Stomach (tissue), 9 donors: ENCODE data around the gene KRTAP22-2. TPM values are rescaled to one million over a fixed set of nuclear protein-coding genes. Genes with fewer than 3 reads are reported as not detected.

Experiments
- DNase-seq, 2 donors: peaks; one replicate each; pipeline versions ENCODE4 v3.0.0 to v3.0.0-alpha.2; 2013 to 2019
- H3K27ac ChIP-seq, 5 donors: fragments of 200-600 bp in 4 of 5; sonication (generic) in 4 of 5; one replicate each; pipeline ENCODE4 v1.5.1; 2013 to 2019; ENCODE audit warnings: mild to moderate bottlenecking in 1 of 5, moderate library complexity in 1 of 5
- H3K27me3 ChIP-seq, 3 donors: fragments of 200-600 bp; sonication (generic); one replicate each; pipeline ENCODE4 v1.5.1; 2017 to 2019; ENCODE audit warnings: mixed run types in 1 of 3
- H3K36me3 ChIP-seq, 4 donors: fragments of 200-600 bp; sonication (generic); 1 replicate in 3 of 4; 2 replicates in 1 of 4; pipeline ENCODE4 v1.5.1; 2016 to 2019
- H3K4me1 ChIP-seq, 4 donors: fragments of 200-600 bp; sonication (generic); one replicate each; pipeline ENCODE4 v1.5.1; 2016 to 2019
- H3K4me3 ChIP-seq, 4 donors: fragments of 200-600 bp; sonication (generic) in 3 of 4; one replicate each; pipeline ENCODE4 v1.5.1; 2016 to 2019; ENCODE audit warnings: mild to moderate bottlenecking in 1 of 4
- H3K9me3 ChIP-seq, 4 donors: fragments of 200-600 bp; sonication (generic); one replicate each; pipeline ENCODE4 v1.5.1; 2016 to 2019
- EP300 ChIP-seq: sonication (generic); formaldehyde crosslinking; IDR thresholded peaks from one replicate; pipeline ENCODE4 v1.6.1; 2017; ENCODE audit warnings: antibody characterized with exemption
- POLR2A ChIP-seq, 4 donors: fragments of 450-650 bp; IDR thresholded peaks; one replicate each; pipeline ENCODE4 v1.6.1; 2016; ENCODE audit warnings: antibody characterized with exemption in 4 of 4, control low read depth in 2 of 4, mild to moderate bottlenecking in 1 of 4, moderate library complexity in 1 of 4
- POLR2AphosphoS5 ChIP-seq, 3 donors: sonication (generic); formaldehyde crosslinking; IDR thresholded peaks; one replicate each; pipeline ENCODE4 v1.6.1; 2016; ENCODE audit warnings: antibody characterized with exemption in 3 of 3
- WGBS, 5 donors: extraction: QIAGEN DNeasy Blood & Tissue Kit in 3 of 5; methylation state at CpG; one replicate each; pipeline versions ENCODE4 v1.1.5 to v1.1.7; 2013 to 2018; 5-methylcytosine and 5-hydroxymethylcytosine counted together
- intact Hi-C: fragments of 100-400 bp; cut with DNase I; formaldehyde crosslinking; loops from one replicate; pipeline ENCODE4 v1.15.1; 2023; ENCODE audit warnings: low total_unique reads
- polyA plus RNA-seq, 3 donors: library from polyadenylated mRNA; stranded (reverse); fragments of 200-250 nt; gene quantifications; one replicate each; pipeline ENCODE4 v1.2.3, GENCODE V29; 2013
- total RNA-seq, 5 donors: library from RNA; depleted of rRNA; stranded (reverse); fragments of >200 nt; gene quantifications; one replicate each; pipeline versions ENCODE4 v1.1.0 to v1.2.3, GENCODE V29; 2014 to 2016
- TF ChIP-seq, protein P1 (sequence below), 7 experiments: fragments of 450-650 bp in 4 of 7; fragments of 200-600 bp in 3 of 7; sonication (generic) in 3 of 7; IDR thresholded peaks; one replicate each; pipeline ENCODE4 v1.5.1; 2016 to 2019; ENCODE audit warnings: antibody characterized with exemption in 7 of 7, control low read depth in 2 of 7, mild to moderate bottlenecking in 1 of 7
- donor health status: healthy with polysubstance abuse.
- donor health status: Bipolar disorder and iron deficiency.
- donor health status: healthy.

The KRTAP22-2 gene
- total and polyA plus RNA-seq, 8 donors, result not detected

DNA sequence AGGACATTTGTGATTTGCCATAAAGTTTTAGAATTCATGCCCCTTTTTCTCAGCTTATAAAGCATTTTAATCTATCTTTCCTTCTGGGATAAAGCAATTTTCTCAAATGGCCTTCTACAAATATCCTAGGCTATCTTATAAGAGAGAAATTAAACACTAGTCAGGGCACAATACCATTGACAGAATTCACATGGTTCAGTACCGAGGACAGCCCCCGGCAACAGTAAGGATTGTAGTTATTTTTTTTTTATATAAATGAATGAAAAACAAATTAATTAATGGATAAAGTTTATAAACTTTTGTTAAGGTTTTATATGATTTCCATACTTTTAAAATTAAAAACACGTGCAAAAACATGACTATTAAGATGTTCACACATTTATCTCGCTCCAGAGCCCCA is 37.9 kb upstream of the KRTAP22-2 start:
- H3K27me3 ChIP-seq, result no peaks in the 10 kb centered on the region
- H3K27ac ChIP-seq, result no peak overlapping the region
- no peak for DNase-seq
- 67 to 86% (median 79%) methylated on average over 4 of the region's 4 CpGs for WGBS, 5 donors
- peaks cover 0 to 31% (median 13%) of the 10 kb centered on the region in 4 donors for H3K9me3 ChIP-seq
- no peak for TF ChIP-seq EP300
- TF ChIP-seq POLR2A (IDR thresholded peaks at IDR 0.05), result no peak
- no peak for TF ChIP-seq POLR2AphosphoS5 (IDR thresholded peaks at IDR 0.05)
- TF ChIP-seq, protein P1, sequence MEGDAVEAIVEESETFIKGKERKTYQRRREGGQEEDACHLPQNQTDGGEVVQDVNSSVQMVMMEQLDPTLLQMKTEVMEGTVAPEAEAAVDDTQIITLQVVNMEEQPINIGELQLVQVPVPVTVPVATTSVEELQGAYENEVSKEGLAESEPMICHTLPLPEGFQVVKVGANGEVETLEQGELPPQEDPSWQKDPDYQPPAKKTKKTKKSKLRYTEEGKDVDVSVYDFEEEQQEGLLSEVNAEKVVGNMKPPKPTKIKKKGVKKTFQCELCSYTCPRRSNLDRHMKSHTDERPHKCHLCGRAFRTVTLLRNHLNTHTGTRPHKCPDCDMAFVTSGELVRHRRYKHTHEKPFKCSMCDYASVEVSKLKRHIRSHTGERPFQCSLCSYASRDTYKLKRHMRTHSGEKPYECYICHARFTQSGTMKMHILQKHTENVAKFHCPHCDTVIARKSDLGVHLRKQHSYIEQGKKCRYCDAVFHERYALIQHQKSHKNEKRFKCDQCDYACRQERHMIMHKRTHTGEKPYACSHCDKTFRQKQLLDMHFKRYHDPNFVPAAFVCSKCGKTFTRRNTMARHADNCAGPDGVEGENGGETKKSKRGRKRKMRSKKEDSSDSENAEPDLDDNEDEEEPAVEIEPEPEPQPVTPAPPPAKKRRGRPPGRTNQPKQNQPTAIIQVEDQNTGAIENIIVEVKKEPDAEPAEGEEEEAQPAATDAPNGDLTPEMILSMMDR (IDR thresholded peaks at IDR 0.05), result no peak
- no peaks in the 10 kb centered on the region for H3K36me3 ChIP-seq
- no peak overlapping the region for H3K4me3 ChIP-seq
- H3K4me1 ChIP-seq, result no peaks in the 10 kb centered on the region
- intact Hi-C loops, result no loop called here

DNA sequence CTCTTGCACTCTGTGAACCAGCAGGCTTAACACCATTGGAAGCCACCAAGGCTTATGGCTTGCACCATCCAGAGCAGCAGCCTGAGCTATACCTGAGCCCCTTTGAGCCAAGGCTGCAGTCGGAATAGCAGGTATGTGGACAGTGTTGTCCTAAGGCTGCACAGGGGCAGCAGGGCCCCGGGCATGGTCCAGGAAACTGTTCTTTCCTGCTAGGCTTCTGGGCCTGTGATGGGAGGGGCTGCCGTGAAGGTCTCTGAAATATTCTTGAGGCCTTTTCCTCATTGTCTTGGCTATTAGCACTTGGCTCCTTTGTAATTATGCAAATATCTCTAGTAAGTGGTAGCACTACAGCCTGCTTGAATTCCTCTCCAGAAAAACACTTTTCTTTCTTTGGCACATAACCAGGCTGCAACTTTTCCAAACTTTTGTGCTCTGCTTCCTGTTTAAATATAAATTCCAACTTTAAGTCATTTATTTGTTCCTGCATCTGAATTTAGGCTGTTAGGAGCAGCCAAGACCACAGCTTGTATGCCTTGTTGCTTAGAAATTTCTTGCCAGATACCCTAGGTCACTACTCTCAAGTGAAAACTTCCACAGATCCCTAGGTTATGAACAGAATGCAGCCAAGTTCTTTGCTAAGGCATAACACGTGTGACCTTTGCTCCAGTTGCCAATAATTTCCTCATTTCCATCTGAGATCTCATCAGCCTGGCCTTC is 35.4 kb upstream of the KRTAP22-2 start:
- H3K36me3 ChIP-seq, result no peaks in the 10 kb centered on the region
- intact Hi-C loops, result no loop called here
- WGBS, 5 donors, result 57 to 70% (median 63%) methylated on average over 4 of the region's 4 CpGs
- TF ChIP-seq, protein P1 (IDR thresholded peaks at IDR 0.05), result no peak
- TF ChIP-seq EP300 (no peak), POLR2AphosphoS5 (IDR thresholded peaks at IDR 0.05) (no peak), POLR2A (IDR thresholded peaks at IDR 0.05) (no peak)
- peaks cover 0 to 31% (median 12%) of the 10 kb centered on the region in 4 donors for H3K9me3 ChIP-seq
- H3K4me1 ChIP-seq, result no peaks in the 10 kb centered on the region
- H3K27ac ChIP-seq, result no peak overlapping the region
- no peak for DNase-seq
- no peak overlapping the region for H3K4me3 ChIP-seq
- no peaks in the 10 kb centered on the region for H3K27me3 ChIP-seq

DNA sequence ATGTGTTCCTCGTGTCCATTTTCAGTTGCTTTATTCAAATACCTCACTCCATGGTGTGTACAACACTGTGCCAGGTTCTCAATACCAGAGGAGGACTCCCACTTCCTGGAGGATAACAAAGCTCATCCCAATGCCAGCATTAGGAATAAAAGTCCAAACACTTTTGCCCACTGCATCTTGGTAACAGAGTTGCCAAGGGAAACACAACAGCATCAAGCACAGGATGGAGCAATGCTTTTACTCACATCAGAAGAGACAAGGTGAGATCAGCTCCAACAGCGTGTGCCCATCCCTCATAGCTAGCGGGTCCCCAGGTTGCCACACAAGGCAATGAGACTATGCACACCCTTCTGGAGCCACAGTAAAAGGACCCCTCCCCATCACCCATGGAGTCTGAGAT is 33.2 kb upstream of the KRTAP22-2 start:
- DNase-seq, result no peak
- H3K27me3 ChIP-seq, result no peaks in the 10 kb centered on the region
- intact Hi-C loops, result no loop called here
- peaks cover 0 to 28% (median 12%) of the 10 kb centered on the region in 4 donors for H3K9me3 ChIP-seq
- no peak overlapping the region for H3K27ac ChIP-seq
- no peaks in the 10 kb centered on the region for H3K4me1 ChIP-seq
- TF ChIP-seq POLR2AphosphoS5 (IDR thresholded peaks at IDR 0.05) (no peak), POLR2A (IDR thresholded peaks at IDR 0.05) (no peak), EP300 (no peak)
- TF ChIP-seq, protein P1 (IDR thresholded peaks at IDR 0.05), result no peak
- H3K36me3 ChIP-seq, result no peaks in the 10 kb centered on the region
- no peak overlapping the region for H3K4me3 ChIP-seq
- 80 to 91% (median 87%) methylated on average over 3 of the region's 3 CpGs for WGBS, 5 donors

DNA sequence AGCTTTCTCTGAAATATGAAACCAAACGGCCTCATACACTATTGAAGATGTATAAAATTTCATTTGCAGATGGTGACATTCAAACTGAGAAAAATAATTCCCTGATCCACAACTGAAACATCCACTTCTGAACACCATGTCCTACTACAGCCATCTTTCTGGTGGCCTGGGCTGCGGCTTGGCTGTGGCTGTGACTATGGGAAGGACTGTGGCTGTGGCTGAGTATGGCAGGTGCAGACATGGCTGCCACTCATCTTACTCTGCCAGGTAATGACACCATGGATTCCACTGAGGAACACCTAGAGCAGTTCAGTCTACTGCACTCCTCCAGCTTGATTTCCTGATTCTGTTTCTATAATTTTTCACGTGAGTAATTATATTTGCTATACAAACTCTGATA is 30.3 kb upstream of the KRTAP22-2 start, which contains the start of gene KRTAP20-4:
KRTAP20-4 (plus strand) TSS at position 106 of the 400 bp plus-strand sequence.
- 74 to 89% (median 75%) methylated on average over 3 of the region's 3 CpGs for WGBS, 5 donors

DNA sequence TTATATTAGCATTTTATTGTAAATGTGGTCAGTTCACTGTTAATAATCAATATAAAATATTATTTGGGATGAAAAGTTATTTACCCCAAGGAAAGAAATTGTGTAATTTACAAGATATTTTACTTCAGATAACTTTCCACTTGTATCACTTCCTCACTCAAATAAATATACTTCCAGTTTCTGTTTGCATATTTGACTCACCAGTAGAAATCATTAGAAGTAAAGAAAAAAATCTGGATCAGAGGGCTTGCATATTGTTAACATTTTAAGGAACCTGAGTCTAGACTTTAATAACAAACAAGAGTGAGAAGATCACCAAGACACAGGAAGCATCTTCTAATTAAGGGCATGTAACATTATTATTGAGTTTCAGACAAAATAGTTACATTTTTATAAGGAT is 29.9 kb upstream of the KRTAP22-2 start:
- intact Hi-C loops, result no loop called here
- no peak for DNase-seq
- Histone ChIP-seq H3K4me3 (no peak overlapping the region), H3K36me3 (no peaks in the 10 kb centered on the region), H3K27me3 (no peaks in the 10 kb centered on the region), H3K9me3 (peaks cover 0 to 13% (median 7%) of the 10 kb centered on the region in 4 donors), H3K4me1 (no peaks in the 10 kb centered on the region), H3K27ac (no peak overlapping the region)
- no peak for TF ChIP-seq POLR2AphosphoS5 (IDR thresholded peaks at IDR 0.05)
- no peak for TF ChIP-seq POLR2A (IDR thresholded peaks at IDR 0.05)
- TF ChIP-seq, protein P1 (IDR thresholded peaks at IDR 0.05), result no peak
- no peak for TF ChIP-seq EP300

More for the DNA sequence above, 30.3 kb upstream of the KRTAP22-2 start, which contains the start of gene KRTAP20-4:
- DNase-seq, result no peak
- no peak within 1 kb of the TSS for H3K4me3 ChIP-seq
- intact Hi-C loops, result no loop called here
- no peaks in the 10 kb centered on the region for H3K4me1 ChIP-seq
- no peaks in the 10 kb centered on the region for H3K27me3 ChIP-seq
- TF ChIP-seq POLR2A (IDR thresholded peaks at IDR 0.05), result no peak
- TF ChIP-seq POLR2AphosphoS5 (IDR thresholded peaks at IDR 0.05), result no peak
- no peaks in the 10 kb centered on the region for H3K36me3 ChIP-seq
- peaks cover 0 to 17% (median 11%) of the 10 kb centered on the region in 4 donors for H3K9me3 ChIP-seq
- H3K27ac ChIP-seq, result no peak within 1 kb of the TSS
